ENCODE data around the gene RIN3.

RIN3 gene

GRCh38 chr14:92558319-92558718 is 44.7 kb downstream of the RIN3 start:
- Histone ChIP-seq H3K4me1 (ENCODE audit: control insufficient read depth, insufficient read depth, low read length, poor library complexity, severe bottlenecking) (peaks cover 11% of the 10 kb centered on the region), H3K4me3 (ENCODE audit: extremely low read depth, insufficient read depth, low read length, poor library complexity, severe bottlenecking) (no peak overlapping the region), H3K27ac (ENCODE audit: low read depth, low read length, severe bottlenecking) (no peak overlapping the region), H3K36me3 (ENCODE audit: control insufficient read depth, insufficient read depth, low read length) (peaks cover 18% of the 10 kb centered on the region), H3K9me3 (ENCODE audit: control insufficient read depth, low read length) (no peaks in the 10 kb centered on the region)
- WGBS, 2 experiments (ENCODE audit: insufficient coverage in 2 of 2), result 83% methylated on average over 1 of the region's 1 CpG; no CpG with 5 or more reads in 1 of the 2 experiments

GRCh38 chr14:92559486-92559885 is 45.9 kb downstream of the RIN3 start:
- peaks cover 18% of the 10 kb centered on the region for H3K36me3 ChIP-seq (ENCODE audit: control insufficient read depth, insufficient read depth, low read length)
- no peak overlapping the region for H3K4me3 ChIP-seq (ENCODE audit: extremely low read depth, insufficient read depth, low read length, poor library complexity, severe bottlenecking)
- 93 to 94% methylated on average over 2 to 4 of the region's 4 CpGs for WGBS, 2 experiments (ENCODE audit: insufficient coverage in 2 of 2)
- H3K9me3 ChIP-seq (ENCODE audit: control insufficient read depth, low read length), result no peaks in the 10 kb centered on the region
- no peak overlapping the region for H3K27ac ChIP-seq (ENCODE audit: low read depth, low read length, severe bottlenecking)
- peaks cover 4% of the 10 kb centered on the region for H3K4me1 ChIP-seq (ENCODE audit: control insufficient read depth, insufficient read depth, low read length, poor library complexity, severe bottlenecking)

- peaks cover 8% of the 10 kb centered on the region for H3K4me1 ChIP-seq (ENCODE audit: control insufficient read depth, insufficient read depth, low read length, poor library complexity, severe bottlenecking)
- WGBS, 2 experiments (ENCODE audit: insufficient coverage in 2 of 2), result 95 to 96% methylated on average over 13 to 15 of the region's 15 CpGs
- no peak overlapping the region for H3K27ac ChIP-seq (ENCODE audit: low read depth, low read length, severe bottlenecking)
Measured at GRCh38 chr14:92560106-92560865, 46.7 kb downstream of the RIN3 start.

GRCh38 chr14:92561906-92562479 is 48.4 kb downstream of the RIN3 start:
- peaks cover 4% of the 10 kb centered on the region for H3K9me3 ChIP-seq (ENCODE audit: control insufficient read depth, low read length)
- WGBS, 2 experiments (ENCODE audit: insufficient coverage in 2 of 2), result 84 to 92% methylated on average over 4 to 5 of the region's 6 CpGs
- peaks cover 19% of the 10 kb centered on the region for H3K36me3 ChIP-seq (ENCODE audit: control insufficient read depth, insufficient read depth, low read length)
- H3K4me3 ChIP-seq (ENCODE audit: extremely low read depth, insufficient read depth, low read length, poor library complexity, severe bottlenecking), result no peak overlapping the region
- peaks cover 8% of the 10 kb centered on the region for H3K4me1 ChIP-seq (ENCODE audit: control insufficient read depth, insufficient read depth, low read length, poor library complexity, severe bottlenecking)
- no peak overlapping the region for H3K27ac ChIP-seq (ENCODE audit: low read depth, low read length, severe bottlenecking)

More at GRCh38 chr14:92560106-92560865, 46.7 kb downstream of the RIN3 start:
- Histone ChIP-seq H3K4me3 (ENCODE audit: extremely low read depth, insufficient read depth, low read length, poor library complexity, severe bottlenecking) (no peak overlapping the region), H3K9me3 (ENCODE audit: control insufficient read depth, low read length) (no peaks in the 10 kb centered on the region), H3K36me3 (ENCODE audit: control insufficient read depth, insufficient read depth, low read length) (peaks cover 18% of the 10 kb centered on the region)

- peaks cover 8% of the 10 kb centered on the region for H3K4me1 ChIP-seq (ENCODE audit: control insufficient read depth, insufficient read depth, low read length, poor library complexity, severe bottlenecking)
- peaks cover 8% of the 10 kb centered on the region for H3K9me3 ChIP-seq (ENCODE audit: control insufficient read depth, low read length)
- no peak overlapping the region for H3K4me3 ChIP-seq (ENCODE audit: extremely low read depth, insufficient read depth, low read length, poor library complexity, severe bottlenecking)
- H3K36me3 ChIP-seq (ENCODE audit: control insufficient read depth, insufficient read depth, low read length), result peaks cover 12% of the 10 kb centered on the region
- whole genome bisulfite sequencing, 2 experiments (ENCODE audit: insufficient coverage in 2 of 2), result no CpG with 5 or more reads among the region's 1 CpG
- H3K27ac ChIP-seq (ENCODE audit: low read depth, low read length, severe bottlenecking), result no peak overlapping the region
Measured at GRCh38 chr14:92563359-92563758, 49.8 kb downstream of the RIN3 start.

- WGBS, 2 experiments (ENCODE audit: insufficient coverage in 2 of 2), result no CpG with 5 or more reads among the region's 1 CpG
- H3K27ac ChIP-seq (ENCODE audit: low read depth, low read length, severe bottlenecking), result no peak overlapping the region
- H3K4me3 ChIP-seq (ENCODE audit: extremely low read depth, insufficient read depth, low read length, poor library complexity, severe bottlenecking), result no peak overlapping the region
- peaks cover 8% of the 10 kb centered on the region for H3K36me3 ChIP-seq (ENCODE audit: control insufficient read depth, insufficient read depth, low read length)
- peaks cover 8% of the 10 kb centered on the region for H3K4me1 ChIP-seq (ENCODE audit: control insufficient read depth, insufficient read depth, low read length, poor library complexity, severe bottlenecking)
- H3K9me3 ChIP-seq (ENCODE audit: control insufficient read depth, low read length), result peaks cover 8% of the 10 kb centered on the region
Measured at GRCh38 chr14:92563765-92564285, 50.2 kb downstream of the RIN3 start.

GRCh38 chr14:92564344-92565039 is 50.9 kb downstream of the RIN3 start:
- WGBS, 2 experiments (ENCODE audit: insufficient coverage in 2 of 2), result 91 to 92% methylated on average over 11 of the region's 13 CpGs
- peaks cover 8% of the 10 kb centered on the region for H3K9me3 ChIP-seq (ENCODE audit: control insufficient read depth, low read length)
- H3K4me3 ChIP-seq (ENCODE audit: extremely low read depth, insufficient read depth, low read length, poor library complexity, severe bottlenecking), result no peak overlapping the region
- peaks cover 8% of the 10 kb centered on the region for H3K4me1 ChIP-seq (ENCODE audit: control insufficient read depth, insufficient read depth, low read length, poor library complexity, severe bottlenecking)
- H3K36me3 ChIP-seq (ENCODE audit: control insufficient read depth, insufficient read depth, low read length), result peaks cover 8% of the 10 kb centered on the region
- H3K27ac ChIP-seq (ENCODE audit: low read depth, low read length, severe bottlenecking), result no peak overlapping the region

- Histone ChIP-seq H3K4me3 (ENCODE audit: extremely low read depth, insufficient read depth, low read length, poor library complexity, severe bottlenecking) (no peak overlapping the region), H3K27ac (ENCODE audit: low read depth, low read length, severe bottlenecking) (no peak overlapping the region), H3K4me1 (ENCODE audit: control insufficient read depth, insufficient read depth, low read length, poor library complexity, severe bottlenecking) (peaks cover 8% of the 10 kb centered on the region), H3K36me3 (ENCODE audit: control insufficient read depth, insufficient read depth, low read length) (peaks cover 8% of the 10 kb centered on the region), H3K9me3 (ENCODE audit: control insufficient read depth, low read length) (peaks cover 8% of the 10 kb centered on the region)
- 94 to 98% methylated on average over 3 to 5 of the region's 6 CpGs for WGBS, 2 experiments (ENCODE audit: insufficient coverage in 2 of 2)
Measured at GRCh38 chr14:92565040-92565717, 51.6 kb downstream of the RIN3 start.

- Histone ChIP-seq H3K4me1 (ENCODE audit: control insufficient read depth, insufficient read depth, low read length, poor library complexity, severe bottlenecking) (peaks cover 8% of the 10 kb centered on the region), H3K4me3 (ENCODE audit: extremely low read depth, insufficient read depth, low read length, poor library complexity, severe bottlenecking) (no peak overlapping the region), H3K36me3 (ENCODE audit: control insufficient read depth, insufficient read depth, low read length) (peaks cover 8% of the 10 kb centered on the region), H3K27ac (ENCODE audit: low read depth, low read length, severe bottlenecking) (no peak overlapping the region), H3K9me3 (ENCODE audit: control insufficient read depth, low read length) (peaks cover 8% of the 10 kb centered on the region)
- WGBS, 2 experiments (ENCODE audit: insufficient coverage in 2 of 2), result 83 to 90% methylated on average over 2 of the region's 2 CpGs
Measured at GRCh38 chr14:92565718-92566115, 52.1 kb downstream of the RIN3 start.

- Histone ChIP-seq H3K27ac (ENCODE audit: low read depth, low read length, severe bottlenecking) (no peak overlapping the region), H3K36me3 (ENCODE audit: control insufficient read depth, insufficient read depth, low read length) (peaks cover 8% of the 10 kb centered on the region), H3K4me1 (ENCODE audit: control insufficient read depth, insufficient read depth, low read length, poor library complexity, severe bottlenecking) (peaks cover 8% of the 10 kb centered on the region), H3K9me3 (ENCODE audit: control insufficient read depth, low read length) (peaks cover 8% of the 10 kb centered on the region), H3K4me3 (ENCODE audit: extremely low read depth, insufficient read depth, low read length, poor library complexity, severe bottlenecking) (no peak overlapping the region)
- WGBS, 2 experiments (ENCODE audit: insufficient coverage in 2 of 2), result 100% methylated on average over 1 of the region's 2 CpGs; no CpG with 5 or more reads in 1 of the 2 experiments
Measured at GRCh38 chr14:92567173-92567725, 53.7 kb downstream of the RIN3 start.

Measured in mesodermal cell (in vitro differentiated cells).